GM15510 (cell line): Measurements from ENCODE around the gene ZDHHC20.

Experiments
- POLR2A ChIP-seq: IDR thresholded peaks from 3 replicates; pipeline ENCODE4 v1.6.1; 2011; ENCODE audit warnings: borderline replicate concordance; ENCODE audit not compliant: insufficient read length; ENCODE audit errors: extremely low read depth

The ZDHHC20 gene

GRCh38 chr13:21326155-21327031 lies 132.7 kb downstream of the ZDHHC20 start:
- peak; percentile 16 for TF ChIP-seq POLR2A

GRCh38 chr13:21324803-21325202 lies 134.3 kb downstream of the ZDHHC20 start:
- no peak for TF ChIP-seq POLR2A

- TF ChIP-seq POLR2A: no peak
Measured at GRCh38 chr13:21322988-21323387, 136.1 kb downstream of the ZDHHC20 start.
